NCI-H2081 treated with DMSO at 0.1 percent for 48 hours (cell line): ENCODE results near the gene ZNF212.

Experiments used
- DNase-seq: peaks from one replicate; lab custom pipeline; 2025; lab: John Stamatoyannopoulos, UW

ZNF212 gene

DNA sequence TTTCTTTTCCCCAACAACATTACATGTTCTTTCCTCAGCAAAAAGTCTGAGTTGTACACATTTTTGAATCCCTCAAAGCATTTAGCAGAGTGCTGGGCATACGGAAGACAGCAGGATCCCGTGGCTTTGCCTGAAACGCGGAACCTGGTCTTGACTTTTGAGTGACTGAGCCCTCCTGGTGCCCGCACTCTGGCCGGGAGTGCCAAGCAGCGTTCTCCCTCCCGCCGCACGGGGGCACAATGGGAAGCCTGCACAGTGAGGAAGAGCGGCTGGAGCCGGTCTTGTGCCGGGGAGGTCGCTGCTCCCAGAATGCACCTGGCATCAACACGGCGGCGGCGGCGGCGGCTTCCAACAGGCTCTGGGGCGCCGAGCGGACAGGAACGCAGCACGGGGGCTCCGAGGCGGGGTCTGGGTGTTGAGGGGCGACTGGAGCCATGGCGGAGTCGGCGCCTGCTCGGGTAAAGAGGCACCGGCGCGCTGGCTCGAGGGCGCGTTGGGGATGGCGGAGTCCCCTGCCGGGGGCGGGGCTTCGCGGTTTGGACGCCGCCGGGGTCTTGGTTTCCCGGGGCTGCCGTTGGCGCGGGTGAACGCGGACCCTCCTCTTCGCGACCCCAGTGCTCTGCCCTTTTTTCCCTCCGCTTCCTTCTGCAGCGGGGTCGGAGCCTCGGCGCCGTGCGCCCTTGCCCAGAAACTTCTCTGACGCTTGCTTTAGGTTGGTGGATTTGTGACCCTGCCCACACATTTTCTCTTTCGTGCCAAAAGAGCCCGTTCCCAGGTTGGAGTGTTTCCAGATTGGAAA lies at the start of gene ZNF212:
ZNF212 (plus strand) TSS at position 307 of the 799 bp plus-strand sequence; CDS start at position 435, 128 bp downstream.
- peak; percentile 47 for DNase-seq

DNA sequence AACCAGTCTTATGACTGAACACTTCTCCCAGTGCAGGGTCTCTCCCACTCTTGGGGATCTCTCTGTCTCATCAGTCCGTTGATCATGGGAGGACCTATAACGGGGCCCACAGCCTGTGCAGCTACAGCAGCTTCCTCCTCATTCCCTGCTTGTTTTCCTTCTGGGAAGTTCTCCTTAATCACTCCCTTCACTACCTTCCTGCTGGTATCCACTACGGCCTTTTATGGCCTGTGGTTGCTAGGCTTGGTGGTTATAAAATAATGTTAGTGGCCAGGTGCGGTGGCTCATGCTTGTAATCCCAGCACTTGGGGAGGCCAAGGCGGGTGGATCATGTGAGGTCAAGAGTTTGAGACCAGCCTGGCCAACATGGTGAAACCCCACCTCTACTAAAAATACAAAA lies 47.6 kb upstream of the ZNF212 start:
- no peak for DNase-seq

DNA sequence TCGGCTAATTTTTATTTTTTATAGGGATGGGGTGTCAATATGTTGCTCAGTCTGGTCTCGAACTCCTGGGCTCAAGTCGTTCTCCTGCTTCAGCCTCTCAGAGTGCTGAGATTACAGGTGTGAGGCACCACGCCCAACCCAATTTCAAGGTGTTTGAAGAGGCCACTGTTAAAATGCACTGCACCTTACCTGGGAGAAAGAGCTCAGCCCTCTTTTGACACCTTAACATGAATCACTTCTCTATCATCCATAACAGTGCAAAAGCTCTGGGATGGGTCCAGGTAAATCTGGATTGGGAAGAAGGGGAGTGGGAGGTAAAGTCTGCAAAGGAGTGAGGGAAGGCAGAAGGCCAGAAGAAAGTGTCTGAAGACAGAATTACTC lies 44.7 kb upstream of the ZNF212 start:
- DNase-seq, result no peak

DNA sequence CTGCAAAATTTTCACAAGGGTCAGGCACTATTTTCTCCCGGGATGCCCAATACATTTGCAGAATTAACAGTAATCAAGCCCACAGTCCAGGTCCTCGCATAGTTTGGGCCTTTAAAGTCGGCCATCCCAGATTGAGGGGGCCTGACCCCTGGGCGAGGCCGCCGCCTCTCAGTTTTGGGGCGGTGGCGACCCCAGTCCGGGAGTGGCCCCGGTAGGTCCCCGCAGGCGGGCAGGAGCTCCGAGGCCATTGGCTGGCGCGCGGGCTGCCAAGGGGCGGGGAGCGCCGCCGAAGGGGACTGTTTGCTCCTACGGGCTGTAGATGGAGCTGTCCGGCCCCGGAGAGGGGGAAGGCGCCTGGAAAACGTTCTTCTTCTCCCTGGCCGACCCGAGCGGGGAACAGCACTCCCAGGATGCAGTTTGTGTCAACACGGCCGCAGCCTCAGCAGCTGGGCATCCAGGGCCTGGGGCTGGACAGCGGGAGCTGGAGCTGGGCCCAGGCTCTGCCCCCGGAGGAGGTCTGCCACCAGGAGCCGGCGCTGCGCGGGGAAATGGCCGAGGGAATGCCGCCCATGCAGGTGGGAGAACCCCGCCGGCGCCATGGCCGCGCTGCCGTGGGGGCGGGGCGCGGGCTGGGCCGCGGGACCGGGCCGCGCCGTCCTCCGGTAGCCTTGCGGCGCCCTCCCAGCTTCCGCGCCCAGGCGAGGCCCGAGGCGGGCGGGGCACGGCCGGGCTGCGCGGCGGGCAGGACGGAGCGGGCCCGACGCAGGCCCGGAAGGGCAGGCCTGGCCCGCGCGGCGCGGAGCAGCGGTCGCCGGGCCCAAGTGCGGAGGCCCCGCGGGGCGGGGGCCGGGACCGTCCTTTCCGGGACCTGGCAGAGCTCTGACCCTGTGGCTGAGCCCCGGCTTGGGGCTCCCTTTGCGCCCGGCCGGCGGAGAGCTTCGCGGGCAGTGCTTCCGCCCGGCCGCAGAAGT lies 44.0 kb upstream of the ZNF212 start, which contains the start of gene ZNF282:
ZNF282 (plus strand) TSS at position 367 of the 971 bp plus-strand sequence; CDS start at position 411, 44 bp downstream.
- peak; percentile 81 for DNase-seq

DNA sequence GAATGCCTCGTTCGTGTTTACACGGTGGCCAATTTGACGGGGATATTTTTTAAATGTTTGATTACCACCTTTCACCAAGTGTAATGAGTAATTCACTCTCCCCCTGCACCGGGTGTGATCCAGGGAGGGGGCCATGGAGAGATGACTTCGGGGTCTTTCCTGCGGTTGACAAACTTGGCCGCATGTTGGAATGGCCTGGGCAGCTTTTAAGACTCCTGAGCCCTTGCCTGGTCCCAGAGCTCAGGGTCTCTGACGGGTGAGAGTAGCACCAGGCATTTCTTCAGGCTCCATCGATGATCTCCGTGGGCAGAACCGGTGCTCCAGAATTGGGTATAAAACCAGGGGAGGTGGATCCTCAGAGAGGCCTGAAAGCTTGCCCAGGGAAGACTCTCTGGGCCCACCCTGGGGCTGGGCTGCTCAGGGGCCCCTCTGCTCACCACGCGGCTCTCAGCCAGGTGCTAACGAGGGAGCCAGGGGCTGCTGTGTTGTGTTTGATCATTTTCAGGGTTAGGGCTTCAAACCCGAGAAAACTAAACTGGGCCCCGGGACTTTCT lies 43.2 kb upstream of the ZNF212 start:
- no peak for DNase-seq

DNA sequence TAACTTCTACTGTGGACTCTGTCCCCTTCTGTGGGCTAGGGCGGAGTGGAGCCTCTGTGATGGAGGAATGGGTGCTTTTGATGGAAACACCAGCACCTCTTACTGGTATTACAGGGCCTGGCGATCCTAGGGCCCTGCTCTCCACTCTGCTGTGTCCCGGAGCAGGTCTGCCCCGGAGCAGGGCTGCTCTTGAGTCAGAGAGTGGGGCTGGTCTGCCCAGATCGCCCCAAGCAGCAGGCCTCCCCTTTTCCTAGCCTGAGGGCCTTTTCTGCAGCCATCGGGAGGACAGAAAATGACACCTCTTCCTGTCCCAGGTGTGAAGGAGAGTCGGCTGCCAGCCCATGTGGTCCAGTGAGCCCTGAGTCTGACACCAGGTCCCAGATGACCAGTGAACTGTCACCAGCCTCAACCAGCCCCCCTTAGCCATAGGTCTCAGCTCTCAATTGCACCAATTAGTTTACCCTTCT lies 42.7 kb upstream of the ZNF212 start:
- DNase-seq, result no peak

DNA sequence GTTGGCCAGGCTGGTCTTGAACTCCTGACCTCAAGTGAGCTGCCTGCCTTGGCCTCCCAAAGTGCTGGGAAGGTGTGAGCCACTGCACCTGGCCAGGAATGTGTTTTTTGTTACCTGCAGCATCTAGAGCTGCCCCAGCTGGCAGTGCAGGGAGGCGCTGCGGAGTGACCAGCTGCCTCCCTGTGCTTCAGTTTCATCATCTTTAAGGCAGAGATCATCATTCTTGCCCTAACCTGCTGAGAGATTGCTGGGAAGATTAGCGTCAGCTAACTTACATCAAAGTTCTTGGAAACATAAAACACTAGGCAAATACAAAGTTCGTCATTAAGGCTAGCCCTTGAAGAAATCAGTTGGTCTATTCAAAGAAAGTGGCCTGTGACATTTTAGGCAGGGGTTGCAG lies 41.8 kb upstream of the ZNF212 start:
- no peak for DNase-seq

DNA sequence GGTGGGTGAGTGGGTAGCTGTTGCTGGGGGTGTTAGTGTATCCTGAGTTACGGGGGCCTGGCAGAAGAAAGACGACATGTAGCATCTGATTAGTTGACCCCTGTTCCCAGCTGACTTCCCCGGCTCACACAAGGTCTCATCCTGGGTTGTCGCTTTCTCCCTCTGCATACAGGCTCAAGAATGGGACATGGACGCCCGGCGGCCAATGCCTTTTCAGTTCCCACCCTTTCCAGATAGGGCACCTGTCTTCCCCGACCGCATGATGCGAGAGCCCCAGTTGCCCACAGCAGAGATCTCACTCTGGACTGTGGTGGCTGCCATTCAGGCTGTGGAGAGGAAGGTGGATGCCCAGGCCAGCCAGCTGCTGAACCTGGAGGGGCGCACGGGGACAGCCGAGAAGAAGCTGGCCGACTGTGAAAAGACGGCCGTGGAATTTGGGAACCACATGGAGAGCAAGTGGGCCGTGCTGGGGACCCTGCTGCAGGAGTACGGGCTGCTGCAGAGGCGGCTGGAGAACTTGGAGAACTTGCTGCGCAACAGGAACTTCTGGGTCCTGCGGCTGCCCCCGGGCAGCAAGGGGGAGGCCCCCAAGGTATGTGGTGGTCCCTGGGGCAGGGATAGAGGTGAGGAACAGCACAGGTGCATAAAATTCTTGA lies 41.2 kb upstream of the ZNF212 start:
- DNase-seq, result no peak

DNA sequence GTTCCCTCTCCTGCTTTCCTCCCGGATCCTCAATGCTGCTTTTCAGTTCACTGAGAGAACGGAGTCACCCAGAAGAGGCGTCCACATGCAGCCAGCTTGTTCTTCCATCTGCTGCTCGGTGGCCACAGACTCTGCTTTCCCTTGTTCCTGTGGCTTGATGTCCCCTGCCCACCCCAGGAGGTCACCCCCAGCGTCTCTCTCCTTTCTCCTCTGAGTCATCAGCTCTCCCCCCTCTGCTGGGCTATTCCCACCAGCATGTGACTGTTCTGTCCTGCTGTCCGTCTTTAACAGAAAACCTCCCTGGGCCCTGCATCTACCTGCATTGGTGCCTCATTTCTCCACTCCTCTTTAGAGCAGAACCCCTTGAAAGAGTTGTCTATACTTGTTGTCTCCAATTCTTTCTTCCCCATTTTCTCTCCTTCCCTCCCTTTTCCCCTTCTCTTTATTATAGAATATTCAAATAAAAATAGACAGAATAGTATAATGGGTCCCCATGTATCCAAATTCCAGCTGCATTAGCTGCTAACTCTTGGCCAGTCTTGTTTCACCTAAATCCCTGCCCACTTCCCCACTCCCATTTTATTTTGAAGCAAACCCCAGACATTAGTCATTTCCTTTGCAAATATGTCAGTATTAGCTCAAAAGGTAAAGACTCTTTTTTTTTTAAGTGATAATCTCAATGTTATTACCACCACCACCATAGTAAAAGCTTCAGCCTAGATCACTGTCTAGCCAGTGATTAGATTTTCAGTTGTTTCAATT lies 40.0 kb upstream of the ZNF212 start:
- no peak for DNase-seq

DNA sequence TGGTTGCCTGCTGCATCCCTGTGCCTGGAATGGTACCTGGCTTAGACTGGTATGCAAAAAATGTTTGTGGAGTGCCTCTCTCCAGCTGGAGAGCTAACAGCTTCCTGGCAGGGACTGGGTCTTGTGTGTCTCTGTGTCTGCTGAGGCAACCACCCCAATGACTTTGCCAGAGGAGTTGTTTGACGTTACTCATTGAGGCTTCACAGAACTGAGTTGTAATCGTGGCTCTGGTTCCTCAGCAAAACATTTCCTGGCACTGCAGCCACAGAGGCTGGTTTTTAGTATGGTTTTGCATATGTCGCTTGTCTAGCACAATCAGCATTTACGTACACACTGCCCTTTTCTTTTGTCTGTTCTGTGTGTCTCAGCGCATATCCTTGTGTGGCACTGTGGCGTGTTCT lies 36.6 kb upstream of the ZNF212 start:
- no peak for DNase-seq

DNA sequence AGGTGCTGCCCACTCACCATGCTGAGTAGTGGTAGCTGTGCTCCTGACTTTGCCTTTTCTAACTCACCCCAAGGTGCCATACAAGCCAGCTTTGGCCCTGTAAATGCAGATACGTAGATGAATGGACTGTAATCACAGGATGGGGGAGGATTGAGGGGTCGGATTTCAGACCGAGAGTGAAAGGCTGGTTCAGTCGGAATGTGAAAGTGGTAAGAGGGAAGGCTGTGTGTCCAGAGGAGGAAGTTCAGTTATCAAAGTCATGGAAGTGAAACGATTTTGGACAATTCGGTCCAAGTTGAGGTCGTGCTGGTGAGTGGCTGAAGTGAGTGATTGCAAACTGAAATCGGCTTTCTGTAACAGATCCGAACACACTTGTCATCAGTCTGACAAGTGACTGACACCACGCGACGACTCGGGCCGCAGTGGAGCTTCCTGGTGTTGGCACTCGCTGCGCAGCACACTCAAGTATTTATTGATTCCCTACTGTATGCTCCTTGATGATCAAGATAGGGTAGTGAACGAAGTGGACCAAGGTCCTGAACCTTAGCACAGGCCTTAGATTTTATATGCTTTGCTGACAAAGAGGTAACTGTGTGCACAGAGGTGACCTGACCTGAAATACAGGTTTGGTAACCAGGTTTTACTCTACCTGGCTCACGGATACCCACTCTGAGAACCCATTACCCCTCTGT lies 33.6 kb upstream of the ZNF212 start:
- DNase-seq, result no peak

DNA sequence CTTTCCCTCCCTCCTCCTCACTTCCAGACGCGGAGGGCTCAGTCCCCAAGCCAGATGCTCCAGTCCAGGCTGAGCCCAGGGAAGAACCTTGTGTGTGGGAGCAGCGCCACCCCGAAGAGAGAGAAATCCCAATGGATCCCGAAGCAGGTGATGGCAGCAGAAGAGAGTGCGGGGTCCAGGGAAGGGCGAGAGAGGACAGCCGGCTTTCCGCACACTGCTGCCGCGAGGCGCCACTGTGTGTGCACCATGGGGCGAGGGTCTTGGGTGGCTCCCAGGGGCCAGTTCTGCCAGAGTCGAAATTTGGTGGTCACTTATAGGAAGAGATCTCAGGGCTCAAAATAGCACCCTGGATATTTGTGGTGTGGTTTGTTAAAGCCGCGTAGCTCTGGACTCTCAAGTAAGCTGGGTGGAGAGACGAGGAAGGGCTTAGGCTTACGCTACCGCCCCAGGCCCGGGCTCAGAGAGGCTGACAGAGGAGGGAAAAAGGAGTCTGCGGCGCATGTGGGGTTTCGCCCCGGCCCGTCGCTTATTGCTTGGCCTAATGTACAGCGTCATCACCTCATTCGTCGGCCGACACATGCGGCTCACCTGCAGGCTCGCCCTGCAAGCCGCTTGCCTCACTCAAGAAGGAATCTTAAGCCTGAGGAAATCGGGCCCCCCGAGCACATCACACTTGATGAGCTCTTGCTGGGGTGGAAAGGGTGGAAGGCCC lies 32.0 kb upstream of the ZNF212 start:
- DNase-seq, result no peak

DNA sequence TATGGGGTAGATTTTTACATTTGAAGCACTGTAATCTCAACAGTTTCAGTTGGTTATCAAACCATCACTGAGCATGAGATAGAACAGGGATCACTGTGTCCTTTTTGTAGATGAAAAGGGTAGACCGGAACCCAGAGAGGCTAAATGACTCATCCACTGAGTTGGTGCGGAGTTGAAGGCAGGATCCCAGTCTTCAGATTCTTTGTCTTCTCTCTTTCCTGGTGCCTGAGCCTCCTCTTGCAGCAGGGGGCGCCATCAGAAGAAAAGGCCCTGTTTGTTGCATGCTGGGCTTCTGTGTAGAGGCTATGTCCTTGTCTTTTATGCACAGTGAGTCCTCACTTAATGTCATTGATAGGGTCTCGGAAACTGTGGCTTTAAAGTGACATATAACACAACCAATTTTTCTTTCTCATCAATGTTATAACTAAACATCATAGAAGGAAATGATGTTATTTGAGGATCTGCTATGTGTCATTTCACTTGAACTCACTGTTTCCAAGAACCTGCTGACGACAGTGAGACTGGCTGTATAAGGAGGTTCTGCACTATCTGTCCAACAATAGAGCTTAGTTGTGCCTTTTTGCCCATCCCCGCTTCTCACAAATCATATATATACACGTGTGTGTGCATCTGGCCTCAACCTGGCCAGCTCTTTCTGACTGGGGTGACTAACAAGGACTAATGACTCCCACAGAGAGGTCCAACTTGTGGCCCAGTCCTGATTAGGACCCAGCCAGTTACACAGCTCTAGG lies 29.8 kb upstream of the ZNF212 start:
- DNase-seq, result no peak

DNA sequence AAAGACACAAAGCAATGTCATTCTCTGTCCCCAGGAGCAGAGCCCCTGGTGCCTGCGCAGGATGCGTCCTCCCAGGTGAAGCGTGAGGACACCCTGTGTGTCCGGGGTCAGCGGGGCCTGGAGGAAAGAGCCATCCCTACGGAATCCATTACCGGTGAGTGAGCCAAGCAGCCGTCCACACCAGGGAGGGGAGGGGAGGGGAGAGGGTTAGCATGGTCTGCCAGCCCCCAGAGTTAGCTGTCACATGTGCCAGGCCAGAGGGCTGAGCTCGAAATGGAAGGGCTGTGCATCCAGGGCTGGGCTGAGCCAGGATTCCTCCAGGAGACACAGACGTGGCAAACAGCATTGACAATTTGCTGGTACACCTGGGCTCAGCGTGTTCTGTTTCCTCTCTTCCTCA lies 28.9 kb upstream of the ZNF212 start:
- no peak for DNase-seq

DNA sequence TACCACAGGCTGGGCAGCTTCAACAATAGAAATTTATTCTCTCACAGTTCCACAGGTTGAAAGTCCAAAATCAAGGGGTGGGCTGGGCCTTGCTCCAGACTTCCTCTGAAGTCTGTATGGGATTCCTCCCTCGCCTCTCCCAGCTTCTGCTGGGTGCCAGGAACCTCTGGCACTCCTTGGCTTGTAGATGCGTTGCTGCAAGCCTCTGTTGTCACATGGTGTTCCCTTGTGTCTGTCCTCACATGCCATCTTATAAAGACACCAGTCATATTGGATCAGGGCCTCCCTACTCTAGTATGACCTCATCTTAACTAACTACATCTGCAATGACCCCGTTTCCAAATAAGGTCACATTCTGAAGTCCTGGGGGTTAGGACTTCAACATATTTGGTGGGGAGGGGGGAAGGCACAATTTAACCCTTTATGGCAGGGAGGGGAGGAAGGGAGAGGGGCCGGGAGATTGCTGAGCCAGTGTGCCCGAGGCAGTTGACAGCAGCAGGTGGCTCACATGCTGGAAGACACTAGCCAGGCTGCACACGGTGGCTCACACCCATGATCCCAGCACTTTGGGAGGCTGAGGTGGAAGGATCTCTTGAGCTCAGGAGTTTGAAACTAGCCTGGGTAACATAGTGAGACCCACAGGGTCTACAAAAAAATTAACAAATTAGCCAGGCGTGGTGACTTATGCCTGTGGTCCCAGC lies 25.3 kb upstream of the ZNF212 start:
- DNase-seq, result no peak

DNA sequence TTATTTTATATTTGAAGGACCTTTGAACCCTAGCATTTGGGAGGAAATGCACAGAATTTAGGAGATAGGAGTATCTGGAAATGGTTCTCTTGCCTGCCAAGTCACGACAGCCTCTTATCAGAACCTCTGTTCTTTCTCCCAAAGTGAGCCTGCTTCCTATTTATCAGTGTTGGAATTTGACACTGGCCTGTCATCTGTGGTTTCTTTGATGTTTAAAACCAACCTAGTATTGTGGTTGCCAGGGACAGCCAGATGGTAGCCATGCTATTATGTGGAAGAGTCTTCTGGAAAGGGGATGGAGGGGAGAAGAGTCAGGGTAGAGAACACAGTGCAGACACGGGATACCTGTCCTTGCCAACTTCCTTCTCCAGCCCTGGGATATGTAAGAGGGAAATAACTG lies 23.0 kb upstream of the ZNF212 start:
- DNase-seq, result no peak

DNA sequence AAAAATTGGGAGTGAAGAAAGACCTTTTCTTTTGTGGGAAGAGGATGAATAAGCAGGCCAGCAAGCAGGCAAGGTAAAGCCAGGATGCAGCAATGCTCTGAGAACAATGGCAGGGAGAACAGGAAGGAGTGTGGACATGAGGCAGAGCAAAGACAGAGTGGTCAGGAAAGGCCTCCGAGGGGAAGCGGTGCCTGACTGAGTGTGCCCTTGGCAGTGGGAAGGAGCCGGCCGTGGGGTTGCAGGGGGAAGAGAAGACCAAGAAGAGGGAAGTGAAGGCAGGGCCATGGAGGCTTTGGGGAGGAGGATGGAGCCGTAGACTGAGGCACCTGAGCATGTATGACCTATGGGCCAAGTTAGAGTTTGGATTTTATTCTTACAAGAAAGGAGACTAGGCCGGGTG lies 21.9 kb upstream of the ZNF212 start:
- no peak for DNase-seq
